Epithelial cell of proximal tubule (primary cell): ENCODE measurements around the gene CDR2L. TPM values are rescaled to one million over a fixed set of nuclear protein-coding genes. Genes with fewer than 3 reads are reported as not detected.

ENCODE experiments used
- DNase-seq: peaks from one replicate; pipeline ENCODE4 v3.0.0-alpha.2; 2011; ENCODE audit warnings: low read depth
- H3K4me3 ChIP-seq: 2 replicates; pipeline ENCODE4 v1.5.1; 2011; ENCODE audit warnings: low read depth, mild to moderate bottlenecking, low read length
- CTCF ChIP-seq: conservative IDR thresholded peaks from 2 replicates; pipeline ENCODE4 v1.5.1; 2012; ENCODE audit warnings: low read depth, mild to moderate bottlenecking, low read length
- total RNA-seq: library from RNA; depleted of rRNA; stranded (reverse); fragments of >200 nt; gene quantifications from 2 replicates; pipeline ENCODE4 v1.2.3, GENCODE V29; 2015

Gene CDR2L
- total RNA-seq, 1 donor from 2014 or later, result 64.4 TPM

- no peak for DNase-seq
- no peak for TF ChIP-seq CTCF
- H3K4me3 ChIP-seq, result no peak overlapping the region
These were observed 1.2 kb upstream of the CDR2L start for GRCh38 chr17:74986206-74986576.

- TF ChIP-seq CTCF, result peak; percentile 28
- no peak for DNase-seq
- peak overlapping the region; percentile 78 for H3K4me3 ChIP-seq
These were observed 678 bp downstream of the CDR2L start for GRCh38 chr17:74987909-74988711.

- no peak for DNase-seq
- H3K4me3 ChIP-seq, result no peak overlapping the region
- TF ChIP-seq CTCF, result no peak
These were observed 3.2 kb downstream of the CDR2L start for GRCh38 chr17:74990581-74991105.

- no peak for TF ChIP-seq CTCF
- H3K4me3 ChIP-seq, result no peak overlapping the region
- no peak for DNase-seq
These were observed 4.8 kb downstream of the CDR2L start for GRCh38 chr17:74992223-74992622.

- DNase-seq, result no peak
- no peak for TF ChIP-seq CTCF
- H3K4me3 ChIP-seq, result no peak overlapping the region
These were observed 7.0 kb downstream of the CDR2L start for GRCh38 chr17:74994440-74994839.

- DNase-seq, result no peak
- no peak for TF ChIP-seq CTCF
- no peak overlapping the region for H3K4me3 ChIP-seq
These were observed 8.4 kb downstream of the CDR2L start for GRCh38 chr17:74995847-74996246.

- no peak for DNase-seq
- H3K4me3 ChIP-seq, result no peak overlapping the region
- no peak for TF ChIP-seq CTCF
These were observed 11.4 kb downstream of the CDR2L start for GRCh38 chr17:74998783-74999182.
